GM18861 (cell line): ENCODE results near the gene C19orf81.

Experiments used
- ATAC-seq: cut with Tn5 transposase; IDR thresholded peaks from one replicate; pipeline ENCODE4 v1.9.1; 2021; ENCODE audit not compliant: unreplicated experiment

C19orf81 gene

GRCh38 chr19:50629194-50629593 is 20.1 kb upstream of the C19orf81 start:
- no peak for ATAC-seq

GRCh38 chr19:50629801-50630200 is 19.4 kb upstream of the C19orf81 start:
- ATAC-seq: no peak

- ATAC-seq: no peak
Measured at GRCh38 chr19:50632151-50632835, 17.0 kb upstream of the C19orf81 start.

- ATAC-seq: no peak
Measured at GRCh38 chr19:50633359-50633758, 15.9 kb upstream of the C19orf81 start.

- no peak for ATAC-seq
Measured at GRCh38 chr19:50633973-50634372, 15.3 kb upstream of the C19orf81 start.

- ATAC-seq: no peak
Measured at GRCh38 chr19:50636317-50637085, 12.7 kb upstream of the C19orf81 start.

GRCh38 chr19:50638600-50638999 is 10.6 kb upstream of the C19orf81 start:
- no peak for ATAC-seq

- no peak for ATAC-seq
Measured at GRCh38 chr19:50639121-50640112, 9.8 kb upstream of the C19orf81 start, which contains the start of gene SYT3. TSS of gene SYT3 (minus strand) at chr19:50639881. CDS start at chr19:50637411, 2,470 bp downstream.

GRCh38 chr19:50640368-50640767 is 8.9 kb upstream of the C19orf81 start:
- no peak for ATAC-seq

GRCh38 chr19:50644315-50644915 is 4.8 kb upstream of the C19orf81 start:
- ATAC-seq: no peak

- no peak for ATAC-seq
Measured at GRCh38 chr19:50645107-50645506, 4.1 kb upstream of the C19orf81 start.

GRCh38 chr19:50646074-50646807 is 3.0 kb upstream of the C19orf81 start:
- no peak for ATAC-seq

GRCh38 chr19:50647879-50648615 is 1.2 kb upstream of the C19orf81 start:
- ATAC-seq: no peak

GRCh38 chr19:50648659-50649058 is 586 bp upstream of the C19orf81 start:
- no peak for ATAC-seq

- ATAC-seq: no peak
Measured at GRCh38 chr19:50651174-50651573, 1.9 kb downstream of the C19orf81 start.

GRCh38 chr19:50652722-50653121 is 3.5 kb downstream of the C19orf81 start:
- ATAC-seq: no peak

- ATAC-seq: no peak
Measured at GRCh38 chr19:50654882-50655281, 5.6 kb downstream of the C19orf81 start.

GRCh38 chr19:50657222-50657669 is 8.0 kb downstream of the C19orf81 start:
- no peak for ATAC-seq

- ATAC-seq: no peak
Measured at GRCh38 chr19:50657712-50658440, 8.6 kb downstream of the C19orf81 start.
